ENCODE results near the gene SNX19.

Gene SNX19

DNA sequence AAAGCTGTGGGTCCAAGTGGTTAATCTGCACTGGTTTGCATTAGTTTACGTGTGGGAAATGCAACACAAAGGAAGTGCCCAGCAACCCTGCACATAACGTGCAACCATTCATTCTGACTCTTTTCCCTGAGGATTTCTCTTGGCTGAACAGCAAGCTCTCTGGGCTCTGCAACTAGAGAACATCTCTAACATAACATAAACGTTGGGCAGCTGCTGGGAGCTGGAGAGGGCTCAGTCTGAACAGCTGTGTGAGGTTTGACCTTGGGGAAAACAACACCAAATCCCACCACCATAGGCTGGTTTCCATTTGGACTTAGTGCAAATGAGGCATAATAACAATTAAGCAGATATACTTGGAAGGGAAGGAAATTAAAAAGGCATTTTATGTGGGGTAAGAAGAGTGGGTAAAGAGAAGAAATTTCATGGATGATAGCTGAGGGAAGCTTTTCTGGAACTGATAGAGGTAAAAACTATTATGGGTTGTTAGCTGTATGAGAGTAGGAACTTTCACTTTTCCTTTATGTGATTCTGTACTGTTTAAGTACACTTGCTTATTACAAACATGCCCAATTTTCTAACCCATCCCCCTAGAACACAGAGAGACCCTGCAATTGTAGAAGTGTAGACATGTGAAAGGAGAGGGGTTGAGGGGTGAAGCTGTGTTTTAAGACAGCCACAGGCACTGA, 76.2 kb downstream of the SNX19 start:
- DNase-seq (ENCODE audit: low read depth): no peak

DNA sequence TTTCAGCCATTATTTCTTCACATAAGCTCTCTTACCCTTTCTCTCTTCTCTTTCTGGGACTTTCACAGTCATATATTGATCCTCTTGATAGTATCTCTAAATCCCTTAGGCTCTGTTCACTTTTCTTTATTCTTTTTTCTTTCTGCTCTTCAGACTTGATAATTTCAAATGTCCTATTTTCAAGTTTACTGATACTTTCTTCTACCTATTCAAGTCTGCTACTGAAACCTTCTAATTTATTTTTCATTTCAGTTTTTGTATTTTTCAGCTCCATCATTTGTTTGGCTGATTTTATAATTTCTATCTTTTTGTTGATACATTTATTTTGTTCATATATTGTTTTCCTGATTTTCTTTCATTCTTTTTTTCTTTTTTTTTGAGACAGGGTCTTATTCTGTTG, 79.1 kb downstream of the SNX19 start:
- DNase-seq (ENCODE audit: low read depth): no peak

DNA sequence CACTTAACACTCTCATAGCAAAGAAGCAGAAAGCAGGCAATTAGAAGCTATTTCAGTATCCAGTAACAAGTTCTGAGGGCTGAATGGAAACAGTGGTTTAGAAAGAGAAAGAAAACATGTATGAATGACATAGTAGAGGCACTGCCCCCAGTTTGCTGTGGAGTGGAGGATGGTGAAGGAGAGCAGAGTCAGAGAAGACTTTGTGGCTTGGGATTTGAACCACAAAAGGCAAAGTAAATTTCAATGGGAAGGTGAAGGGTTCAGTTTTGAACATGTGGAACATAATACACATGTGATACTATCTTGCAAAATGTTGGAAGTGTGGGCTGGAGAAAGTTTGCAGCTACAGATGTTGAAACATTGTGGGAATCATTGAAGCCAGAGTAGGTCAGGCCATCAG, 81.4 kb downstream of the SNX19 start:
- DNase-seq (ENCODE audit: low read depth): no peak

DNA sequence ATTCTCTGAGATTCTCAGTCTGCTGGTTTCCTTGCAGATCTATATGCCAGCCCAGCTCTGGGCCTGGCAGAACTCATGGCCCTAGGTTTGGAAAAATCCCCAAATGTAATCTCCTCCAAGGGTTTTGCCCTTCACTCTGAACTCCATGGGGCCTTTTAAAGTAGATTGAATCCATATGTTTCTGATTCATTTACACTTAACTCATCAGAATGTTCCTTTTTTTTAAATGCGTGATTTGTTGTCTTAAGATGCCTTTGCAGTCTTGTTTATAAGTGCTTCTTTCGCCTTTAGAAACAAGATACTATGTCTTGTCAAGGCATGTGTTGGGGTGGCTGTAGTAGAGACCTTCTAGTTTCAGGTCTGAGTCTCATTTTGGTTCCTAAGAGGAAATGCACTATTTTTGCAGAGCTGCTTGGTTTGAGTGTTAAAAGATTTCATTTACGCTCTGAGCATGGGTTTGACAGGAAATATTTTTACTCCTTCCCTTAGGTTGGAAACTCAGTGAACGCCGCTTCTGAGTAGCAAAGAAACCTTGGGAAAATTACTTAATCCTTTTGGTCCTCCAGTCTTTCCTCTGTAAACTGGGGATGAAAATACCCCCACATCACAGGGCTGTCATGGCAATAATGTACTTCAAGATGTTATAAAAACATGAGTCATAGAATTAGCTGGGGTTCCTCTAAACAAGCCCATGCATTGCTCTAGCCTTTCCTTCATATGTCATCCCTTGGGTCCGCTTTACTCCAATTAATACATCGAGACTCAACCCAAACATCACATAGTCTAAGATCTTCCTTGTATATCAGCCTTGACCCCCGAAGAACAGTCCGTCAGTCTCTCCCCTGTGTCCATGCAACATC, 83.5 kb downstream of the SNX19 start:
- DNase-seq (ENCODE audit: low read depth): no peak

DNA sequence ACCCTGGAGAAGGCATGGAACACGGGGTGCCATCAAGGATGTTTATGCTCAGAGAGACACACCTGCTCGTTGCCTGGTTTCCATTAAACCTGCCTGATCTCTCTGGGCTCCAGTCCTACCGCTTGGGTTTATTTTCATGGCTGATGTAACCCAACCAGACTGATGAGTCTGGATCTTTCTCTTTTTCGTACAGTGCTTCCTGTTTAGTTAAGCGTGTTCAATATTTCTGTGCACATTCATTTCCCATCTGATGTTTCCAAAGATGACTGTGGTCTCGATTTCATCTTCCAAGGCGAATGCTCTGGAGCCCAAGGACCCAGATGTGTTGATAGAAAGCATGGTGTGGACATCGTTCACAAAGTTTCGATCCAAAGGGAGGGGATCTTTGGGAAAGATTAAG, 84.3 kb downstream of the SNX19 start:
- no peak for DNase-seq (ENCODE audit: low read depth)

DNA sequence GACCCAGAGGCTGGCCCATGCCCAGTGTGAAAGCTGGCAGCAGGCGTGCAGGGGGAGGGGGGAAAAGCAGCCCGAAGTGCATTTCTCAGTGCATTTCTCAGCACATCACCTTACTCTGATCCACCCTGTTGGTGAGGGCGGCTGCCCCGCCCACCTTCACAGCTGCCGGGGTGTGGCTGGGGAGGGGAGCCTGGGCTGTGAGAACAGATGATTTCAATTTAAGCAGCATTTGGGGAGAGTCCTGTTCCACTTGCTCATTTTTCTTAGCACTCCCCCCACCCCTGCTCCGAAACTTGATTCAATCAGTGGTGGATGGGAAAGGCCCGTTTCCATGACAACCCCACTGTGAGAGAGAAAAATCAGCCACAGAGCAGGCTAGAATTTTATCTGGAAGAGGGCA, 84.8 kb downstream of the SNX19 start:
- no peak for DNase-seq (ENCODE audit: low read depth)

DNA sequence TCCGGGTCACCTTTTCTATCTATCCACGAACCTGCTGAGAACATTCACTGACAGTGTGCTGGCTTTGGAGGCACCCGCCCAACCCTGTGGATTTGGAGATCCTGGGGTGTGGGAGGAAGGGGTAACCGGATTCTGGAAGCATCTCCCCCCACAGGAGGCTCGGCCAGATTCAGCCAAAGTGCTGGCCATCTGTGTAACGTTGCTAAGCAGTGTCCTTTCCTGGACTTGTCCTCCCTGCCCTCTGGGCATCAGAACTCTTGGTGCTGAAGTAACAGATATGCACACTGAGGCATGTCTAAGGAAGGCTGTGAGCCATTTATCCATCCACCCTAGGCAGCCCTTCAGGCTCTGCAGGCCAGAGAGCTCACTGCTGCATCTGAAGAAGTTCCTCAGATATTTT, 85.7 kb downstream of the SNX19 start:
- DNase-seq (ENCODE audit: low read depth): no peak

DNA sequence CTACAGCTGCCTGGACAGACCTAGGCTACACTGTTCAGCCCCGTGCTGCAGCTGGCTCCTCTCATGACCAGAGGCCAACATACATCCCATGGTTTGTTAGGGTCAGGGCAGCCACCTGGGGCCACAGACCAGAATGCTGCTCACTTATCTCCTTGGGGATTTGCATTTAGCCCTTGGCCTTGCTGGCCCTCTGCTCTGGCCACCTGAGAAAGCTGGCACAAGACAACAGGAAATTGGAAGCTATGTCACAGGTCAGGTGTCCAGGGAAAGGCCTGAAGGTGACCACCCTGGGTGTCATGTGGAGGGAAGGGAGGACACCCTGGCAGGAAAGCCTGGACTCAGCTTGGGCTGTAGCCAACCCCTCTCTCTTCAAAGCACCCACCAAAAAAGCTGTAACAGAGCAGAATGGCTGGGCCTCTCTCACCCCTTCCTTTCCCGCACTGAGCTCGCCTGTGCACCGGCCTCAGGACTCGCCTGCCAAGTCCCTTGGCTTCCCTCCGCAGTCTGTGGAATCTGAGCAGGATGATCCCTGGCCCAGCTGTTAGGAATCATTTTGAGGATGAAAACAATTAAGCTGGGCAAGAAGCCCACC, 86.3 kb downstream of the SNX19 start:
- DNase-seq (ENCODE audit: low read depth): no peak

DNA sequence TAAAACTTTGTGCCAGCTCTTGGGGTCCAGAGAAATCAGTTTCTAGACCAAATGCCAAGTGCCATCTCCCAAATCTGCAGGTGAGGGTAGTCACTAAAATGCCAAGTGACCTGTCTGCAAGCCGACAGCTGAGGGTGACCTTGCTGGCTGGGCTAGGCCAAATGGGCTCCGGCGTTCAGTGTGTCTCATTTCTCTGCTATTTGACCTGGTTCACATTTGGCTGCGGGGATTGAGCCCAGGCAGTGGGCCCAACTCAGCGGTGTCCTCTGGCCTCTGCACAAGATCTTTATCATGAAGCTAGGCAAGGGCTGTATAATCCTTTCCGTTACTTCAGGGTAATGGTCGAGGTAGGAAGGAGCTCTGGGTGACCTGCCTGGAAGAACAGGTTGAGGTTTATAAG, 87.5 kb downstream of the SNX19 start:
- no peak for DNase-seq (ENCODE audit: low read depth)

DNA sequence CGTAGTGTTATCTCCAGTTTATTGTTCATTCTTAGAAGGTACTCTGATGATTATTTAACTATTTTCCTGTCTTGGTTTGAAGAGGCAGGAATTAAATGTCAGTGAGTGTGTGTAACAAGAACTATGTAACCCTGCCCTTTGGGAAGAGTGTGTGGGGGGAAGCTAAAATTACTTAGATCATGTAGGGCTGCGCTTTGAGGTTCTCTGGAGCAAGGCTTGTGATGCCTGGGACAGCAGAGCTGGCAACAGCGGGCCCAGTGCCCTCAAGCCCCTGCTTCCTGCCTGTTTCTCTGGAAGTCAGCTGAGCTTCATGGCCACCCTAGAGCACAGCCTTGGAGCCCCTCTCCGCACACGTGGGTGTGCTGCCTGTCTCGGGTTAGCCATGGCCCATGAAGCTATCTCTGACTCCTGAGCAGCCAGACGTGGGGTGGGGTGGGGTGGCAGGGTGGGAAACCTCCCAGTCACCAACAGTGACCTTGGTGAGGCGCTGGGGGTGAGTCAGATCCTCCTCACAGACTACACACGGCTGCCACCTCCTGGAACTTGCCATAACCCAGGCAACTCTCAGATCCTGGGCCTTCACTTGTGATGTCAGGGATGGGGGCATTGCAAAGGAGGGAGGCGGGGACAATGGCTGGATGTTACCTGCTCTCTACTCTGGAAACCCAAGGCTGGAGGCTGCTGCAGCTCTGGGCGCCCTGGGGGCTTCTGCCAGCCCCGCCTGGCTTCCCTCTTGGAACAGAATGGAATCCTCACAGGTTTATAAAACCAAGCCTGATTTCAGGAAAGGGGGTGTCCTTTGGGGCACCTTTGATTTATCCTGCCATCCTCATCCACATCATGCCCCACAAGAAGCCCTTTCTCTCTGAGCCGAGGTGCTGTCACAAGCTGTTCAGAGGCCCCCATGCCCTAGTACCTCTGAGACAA, 88.6 kb downstream of the SNX19 start:
- DNase-seq (ENCODE audit: low read depth): no peak

DNA sequence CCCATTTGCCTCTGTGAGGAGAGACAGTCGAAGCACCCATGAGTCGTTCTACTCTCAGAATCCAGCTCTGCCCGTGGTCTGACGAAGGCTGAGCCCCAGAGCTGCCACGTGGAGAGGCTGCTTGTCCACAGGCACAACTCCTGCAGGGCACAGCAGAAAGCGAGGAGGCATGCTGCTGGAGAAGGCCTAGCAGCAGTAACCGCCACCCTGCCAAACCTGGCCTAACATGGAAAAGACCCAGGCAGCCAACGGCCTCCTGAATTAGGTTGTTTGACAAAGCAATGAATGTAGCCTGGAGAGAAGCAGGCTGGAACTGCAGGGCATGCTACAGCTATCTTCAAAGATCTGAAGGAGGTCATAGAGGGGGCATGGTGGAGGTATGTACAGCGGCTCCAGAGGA, 89.7 kb downstream of the SNX19 start:
- DNase-seq (ENCODE audit: low read depth): no peak

DNA sequence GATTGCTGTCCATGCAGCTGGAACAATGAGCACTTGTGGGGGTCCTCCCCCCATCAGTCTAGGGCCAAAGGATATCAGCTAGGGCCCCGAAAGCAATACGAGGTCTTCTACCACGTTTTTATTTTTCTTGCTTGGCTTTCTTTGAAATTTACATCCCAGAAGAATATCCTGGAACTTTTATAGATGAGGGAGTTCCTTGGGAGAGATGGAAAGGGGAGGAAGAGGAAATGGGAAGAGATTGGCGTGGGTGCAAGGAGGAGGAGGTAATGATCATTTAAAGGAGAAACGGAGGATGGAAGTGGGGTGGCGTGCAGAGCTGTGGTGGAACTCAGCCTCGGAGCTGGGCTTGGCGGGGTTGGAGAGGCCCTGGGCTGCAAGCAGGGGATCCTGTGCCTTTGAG, 90.3 kb downstream of the SNX19 start:
- DNase-seq (ENCODE audit: low read depth): no peak

DNA sequence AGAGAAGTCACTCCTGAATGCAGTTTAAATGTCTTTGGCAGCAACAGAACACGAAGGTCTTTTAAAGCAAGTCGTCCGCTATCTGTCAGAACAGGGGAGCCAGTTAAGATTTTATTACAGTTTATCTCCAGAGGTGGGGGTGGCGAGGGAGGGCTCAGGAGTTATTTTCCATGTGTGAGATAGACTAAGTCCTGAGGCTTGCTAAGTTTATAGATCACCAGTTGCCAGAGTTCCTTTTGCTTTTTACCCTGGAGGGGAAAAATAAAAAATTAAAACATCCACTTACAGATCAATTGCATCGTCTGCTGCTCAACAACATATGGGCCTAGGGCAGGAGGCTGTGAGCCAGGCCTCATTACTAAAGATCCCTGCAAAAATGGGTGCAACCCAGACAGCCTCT, 90.7 kb downstream of the SNX19 start:
- DNase-seq (ENCODE audit: low read depth): no peak

All from T follicular helper cell (primary cell).